Measurements from ENCODE around the gene CEP128.

DNA sequence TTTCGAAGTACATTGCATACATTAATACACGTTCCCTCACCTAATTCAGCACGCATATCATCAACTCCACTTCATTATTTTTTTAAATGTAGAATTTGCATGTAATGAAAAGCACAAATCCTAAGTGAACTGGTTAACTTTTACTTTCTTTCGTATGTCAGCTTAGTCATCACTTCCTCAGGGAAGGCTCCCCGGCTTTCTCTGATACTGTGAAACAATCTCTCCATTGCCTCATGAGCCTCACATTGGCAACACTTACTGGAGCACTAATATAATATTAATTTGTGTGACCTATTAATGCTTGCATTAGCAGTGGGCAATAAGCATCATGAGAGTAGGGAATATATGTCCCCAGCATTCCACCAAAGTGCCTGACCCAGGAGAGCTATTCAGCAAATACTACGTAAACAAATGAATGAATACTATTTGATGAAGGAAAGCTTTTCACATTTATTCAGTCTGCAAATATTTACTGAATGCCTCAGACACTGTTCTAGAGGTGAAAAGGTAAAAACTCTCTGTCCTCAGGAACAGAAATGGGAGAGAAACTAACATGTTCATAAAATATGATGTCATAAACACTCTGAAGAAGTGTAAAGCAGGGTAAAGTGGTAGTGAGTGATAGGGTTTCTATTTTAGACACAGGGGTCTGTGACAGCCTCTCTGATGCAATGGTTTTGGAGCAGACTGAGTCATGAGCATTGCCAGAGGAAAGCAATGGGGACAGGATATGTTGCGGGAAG is 402.7 kb downstream of the CEP128 start:
- TF ChIP-seq, protein P1, sequence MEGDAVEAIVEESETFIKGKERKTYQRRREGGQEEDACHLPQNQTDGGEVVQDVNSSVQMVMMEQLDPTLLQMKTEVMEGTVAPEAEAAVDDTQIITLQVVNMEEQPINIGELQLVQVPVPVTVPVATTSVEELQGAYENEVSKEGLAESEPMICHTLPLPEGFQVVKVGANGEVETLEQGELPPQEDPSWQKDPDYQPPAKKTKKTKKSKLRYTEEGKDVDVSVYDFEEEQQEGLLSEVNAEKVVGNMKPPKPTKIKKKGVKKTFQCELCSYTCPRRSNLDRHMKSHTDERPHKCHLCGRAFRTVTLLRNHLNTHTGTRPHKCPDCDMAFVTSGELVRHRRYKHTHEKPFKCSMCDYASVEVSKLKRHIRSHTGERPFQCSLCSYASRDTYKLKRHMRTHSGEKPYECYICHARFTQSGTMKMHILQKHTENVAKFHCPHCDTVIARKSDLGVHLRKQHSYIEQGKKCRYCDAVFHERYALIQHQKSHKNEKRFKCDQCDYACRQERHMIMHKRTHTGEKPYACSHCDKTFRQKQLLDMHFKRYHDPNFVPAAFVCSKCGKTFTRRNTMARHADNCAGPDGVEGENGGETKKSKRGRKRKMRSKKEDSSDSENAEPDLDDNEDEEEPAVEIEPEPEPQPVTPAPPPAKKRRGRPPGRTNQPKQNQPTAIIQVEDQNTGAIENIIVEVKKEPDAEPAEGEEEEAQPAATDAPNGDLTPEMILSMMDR (IDR thresholded peaks at IDR 0.05) = no peak
- TF ChIP-seq, protein P2, sequence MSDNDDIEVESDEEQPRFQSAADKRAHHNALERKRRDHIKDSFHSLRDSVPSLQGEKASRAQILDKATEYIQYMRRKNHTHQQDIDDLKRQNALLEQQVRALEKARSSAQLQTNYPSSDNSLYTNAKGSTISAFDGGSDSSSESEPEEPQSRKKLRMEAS (CRISPR knock-in tag; IDR thresholded peaks at IDR 0.05) = no peak
- TF ChIP-seq ESRRA (CRISPR knock-in tag; IDR thresholded peaks at IDR 0.05; ENCODE audit: borderline replicate concordance) (no peak), MXD4 (CRISPR knock-in tag; IDR thresholded peaks at IDR 0.05; ENCODE audit: borderline replicate concordance) (no peak), NFYB (CRISPR knock-in tag; conservative IDR thresholded peaks at IDR 0.05; ENCODE audit: low read depth) (no peak), IRF2 (CRISPR knock-in tag; IDR thresholded peaks at IDR 0.05; ENCODE audit: borderline replicate concordance, low read depth) (no peak), NR1H2 (CRISPR knock-in tag; IDR thresholded peaks at IDR 0.05) (no peak), ATF1 (CRISPR knock-in tag; IDR thresholded peaks at IDR 0.05) (no peak), ZNF232 (CRISPR knock-in tag; IDR thresholded peaks at IDR 0.05) (no peak), NFE2L1 (CRISPR knock-in tag; IDR thresholded peaks at IDR 0.05) (no peak)
- TF ChIP-seq, protein P3, sequence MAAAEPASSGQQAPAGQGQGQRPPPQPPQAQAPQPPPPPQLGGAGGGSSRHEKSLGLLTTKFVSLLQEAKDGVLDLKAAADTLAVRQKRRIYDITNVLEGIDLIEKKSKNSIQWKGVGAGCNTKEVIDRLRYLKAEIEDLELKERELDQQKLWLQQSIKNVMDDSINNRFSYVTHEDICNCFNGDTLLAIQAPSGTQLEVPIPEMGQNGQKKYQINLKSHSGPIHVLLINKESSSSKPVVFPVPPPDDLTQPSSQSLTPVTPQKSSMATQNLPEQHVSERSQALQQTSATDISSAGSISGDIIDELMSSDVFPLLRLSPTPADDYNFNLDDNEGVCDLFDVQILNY (CRISPR knock-in tag; IDR thresholded peaks at IDR 0.05) = no peak
- TF ChIP-seq, protein P4, sequence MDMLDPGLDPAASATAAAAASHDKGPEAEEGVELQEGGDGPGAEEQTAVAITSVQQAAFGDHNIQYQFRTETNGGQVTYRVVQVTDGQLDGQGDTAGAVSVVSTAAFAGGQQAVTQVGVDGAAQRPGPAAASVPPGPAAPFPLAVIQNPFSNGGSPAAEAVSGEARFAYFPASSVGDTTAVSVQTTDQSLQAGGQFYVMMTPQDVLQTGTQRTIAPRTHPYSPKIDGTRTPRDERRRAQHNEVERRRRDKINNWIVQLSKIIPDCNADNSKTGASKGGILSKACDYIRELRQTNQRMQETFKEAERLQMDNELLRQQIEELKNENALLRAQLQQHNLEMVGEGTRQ (CRISPR knock-in tag; IDR thresholded peaks at IDR 0.05) = no peak
- TF ChIP-seq, protein P5, sequence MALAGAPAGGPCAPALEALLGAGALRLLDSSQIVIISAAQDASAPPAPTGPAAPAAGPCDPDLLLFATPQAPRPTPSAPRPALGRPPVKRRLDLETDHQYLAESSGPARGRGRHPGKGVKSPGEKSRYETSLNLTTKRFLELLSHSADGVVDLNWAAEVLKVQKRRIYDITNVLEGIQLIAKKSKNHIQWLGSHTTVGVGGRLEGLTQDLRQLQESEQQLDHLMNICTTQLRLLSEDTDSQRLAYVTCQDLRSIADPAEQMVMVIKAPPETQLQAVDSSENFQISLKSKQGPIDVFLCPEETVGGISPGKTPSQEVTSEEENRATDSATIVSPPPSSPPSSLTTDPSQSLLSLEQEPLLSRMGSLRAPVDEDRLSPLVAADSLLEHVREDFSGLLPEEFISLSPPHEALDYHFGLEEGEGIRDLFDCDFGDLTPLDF (CRISPR knock-in tag; IDR thresholded peaks at IDR 0.05) = no peak

Data from WTC11 (cell line).